KMS-11 (cell line): ENCODE results near the gene MS4A15.
A peak's percentile ranks its signal among the peaks of the same experiment; 100 is the strongest.

Experiments
- H2AFZ ChIP-seq: fragments of 200-600 bp; sonication (generic); 2 replicates; pipeline ENCODE4 v1.6.1; 2016; ENCODE audit warnings: antibody characterized with exemption, mixed run types, low read depth
- H3K27ac ChIP-seq: fragments of 200-600 bp; sonication (generic); 2 replicates; pipeline ENCODE4 v1.6.1; 2016; ENCODE audit warnings: mild to moderate bottlenecking, mixed run types
- H3K27me3 ChIP-seq: fragments of 200-600 bp; sonication (generic); 2 replicates; pipeline ENCODE4 v1.6.1; 2017; ENCODE audit warnings: mild to moderate bottlenecking, low read depth, mixed run types, moderate library complexity; ENCODE audit not compliant: insufficient read depth
- H3K36me3 ChIP-seq: fragments of 200-600 bp; sonication (generic); 2 replicates; pipeline ENCODE4 v1.6.1; 2017; ENCODE audit warnings: mild to moderate bottlenecking, mixed run types; ENCODE audit not compliant: insufficient read depth
- H3K4me1 ChIP-seq: fragments of 200-600 bp; sonication (generic); 2 replicates; pipeline ENCODE4 v1.6.1; 2016; ENCODE audit warnings: mild to moderate bottlenecking, low read depth, mixed run types; ENCODE audit not compliant: poor library complexity, severe bottlenecking
- H3K4me2 ChIP-seq: fragments of 200-600 bp; sonication (generic); 2 replicates; pipeline ENCODE4 v1.7.0; 2016; ENCODE audit warnings: mild to moderate bottlenecking, mixed run types
- H3K4me3 ChIP-seq: fragments of 200-600 bp; sonication (generic); IDR thresholded peaks from 2 replicates; pipeline ENCODE4 v1.6.1; 2017; ENCODE audit warnings: low read depth, low read length, mixed read lengths; ENCODE audit not compliant: insufficient read depth
- H3K79me2 ChIP-seq: fragments of 200-600 bp; sonication (generic); 2 replicates; pipeline ENCODE4 v1.6.1; 2016; ENCODE audit warnings: low read depth, mixed run types; ENCODE audit not compliant: insufficient read depth
- H3K9ac ChIP-seq: fragments of 200-600 bp; sonication (generic); 2 replicates; pipeline ENCODE4 v1.6.1; 2016; ENCODE audit warnings: mild to moderate bottlenecking, mixed run types
- H4K20me1 ChIP-seq: fragments of 200-600 bp; sonication (generic); 2 replicates; pipeline ENCODE4 v1.6.1; 2016; ENCODE audit warnings: mild to moderate bottlenecking, mixed run types; ENCODE audit not compliant: insufficient read depth
- CTCF ChIP-seq: fragments of 200-600 bp; sonication (generic); conservative IDR thresholded peaks from 2 replicates; pipeline ENCODE4 v1.6.1; 2017; ENCODE audit warnings: low read depth, mild to moderate bottlenecking, antibody characterized with exemption, low read length, moderate library complexity, mixed read lengths

The MS4A15 gene

GRCh38 chr11:60765355-60765754 lies 8.7 kb downstream of the MS4A15 start:
- H3K4me3 ChIP-seq: no peak overlapping the region
- H2AFZ ChIP-seq: no peak overlapping the region
- no peak for TF ChIP-seq CTCF
- H3K4me2 ChIP-seq: peak overlapping the region; percentile 31; the same call in 1 of the 2 replicates
- H3K36me3 ChIP-seq: no peaks in the 10 kb centered on the region
- no peaks in the 10 kb centered on the region for H3K79me2 ChIP-seq
- H4K20me1 ChIP-seq: no peaks in the 10 kb centered on the region
- peaks cover 40% of the 10 kb centered on the region for H3K4me1 ChIP-seq
- no peaks in the 10 kb centered on the region for H3K27me3 ChIP-seq
- H3K27ac ChIP-seq: no peak overlapping the region
- no peak overlapping the region for H3K9ac ChIP-seq

DNA sequence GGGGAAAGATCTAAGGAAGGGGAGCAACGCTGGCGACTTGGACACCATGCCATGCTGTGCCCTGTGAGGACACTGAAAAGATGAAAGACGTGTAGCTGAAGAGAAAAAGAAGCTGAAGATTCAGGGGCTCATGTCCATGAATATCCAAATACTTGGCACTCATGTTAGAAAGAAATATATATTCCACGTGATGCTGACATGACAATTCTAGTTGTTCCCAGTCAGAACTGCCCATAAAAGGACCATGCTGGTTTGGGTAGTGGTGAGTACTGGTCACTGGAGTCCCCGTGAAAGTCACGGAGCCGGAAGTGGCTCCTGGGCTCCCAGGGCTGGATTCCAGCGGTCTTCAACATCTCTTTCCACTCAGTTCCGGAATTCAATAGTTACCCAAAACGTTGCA lies 9.9 kb downstream of the MS4A15 start:
- H3K27ac ChIP-seq: no peak overlapping the region
- H3K4me1 ChIP-seq: peaks cover 38% of the 10 kb centered on the region
- TF ChIP-seq CTCF: no peak
- no peak overlapping the region for H3K4me2 ChIP-seq
- no peaks in the 10 kb centered on the region for H3K79me2 ChIP-seq
- H3K27me3 ChIP-seq: no peaks in the 10 kb centered on the region
- no peak overlapping the region for H3K4me3 ChIP-seq
- no peaks in the 10 kb centered on the region for H3K36me3 ChIP-seq
- H3K9ac ChIP-seq: no peak overlapping the region
- no peaks in the 10 kb centered on the region for H4K20me1 ChIP-seq
- H2AFZ ChIP-seq: no peak overlapping the region

- H3K27ac ChIP-seq: no peak overlapping the region
- H3K36me3 ChIP-seq: no peaks in the 10 kb centered on the region
- H3K27me3 ChIP-seq: no peaks in the 10 kb centered on the region
- no peaks in the 10 kb centered on the region for H3K79me2 ChIP-seq
- peaks cover 33% of the 10 kb centered on the region for H3K4me1 ChIP-seq
- no peak overlapping the region for H3K9ac ChIP-seq
- H3K4me3 ChIP-seq: no peak overlapping the region
- no peak overlapping the region for H2AFZ ChIP-seq
- no peaks in the 10 kb centered on the region for H4K20me1 ChIP-seq
- H3K4me2 ChIP-seq: no peak overlapping the region
- TF ChIP-seq CTCF: no peak
Measured at GRCh38 chr11:60767388-60767811, 10.7 kb downstream of the MS4A15 start.

DNA sequence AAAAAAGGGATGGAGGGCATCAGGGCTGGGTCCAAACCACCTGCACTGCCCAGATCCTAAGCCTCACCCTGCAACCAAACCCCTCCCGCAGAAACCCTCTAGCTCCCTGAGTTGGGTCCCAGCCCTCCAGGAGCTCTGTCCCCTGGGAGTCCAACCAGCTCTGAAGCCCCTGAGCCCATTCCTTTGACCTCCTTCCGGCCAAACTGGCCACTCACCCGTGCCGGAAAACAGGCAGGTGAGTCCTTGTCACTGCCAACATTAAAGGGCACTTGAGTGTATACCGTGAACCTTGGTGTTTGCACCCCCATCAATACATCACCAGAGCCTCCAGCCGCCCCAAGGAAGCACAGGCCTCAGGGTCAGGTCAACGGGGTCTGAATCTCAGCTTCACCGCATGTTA lies 11.5 kb downstream of the MS4A15 start:
- no peaks in the 10 kb centered on the region for H3K27me3 ChIP-seq
- no peaks in the 10 kb centered on the region for H4K20me1 ChIP-seq
- H3K4me3 ChIP-seq: no peak overlapping the region

More for the DNA sequence above, 11.5 kb downstream of the MS4A15 start:
- no peak overlapping the region for H3K9ac ChIP-seq
- H2AFZ ChIP-seq: no peak overlapping the region
- H3K4me1 ChIP-seq: peaks cover 25% of the 10 kb centered on the region
- no peak overlapping the region for H3K4me2 ChIP-seq
- no peak overlapping the region for H3K27ac ChIP-seq
- no peaks in the 10 kb centered on the region for H3K79me2 ChIP-seq
- no peak for TF ChIP-seq CTCF
- no peaks in the 10 kb centered on the region for H3K36me3 ChIP-seq
